HCT116 (cell line): ENCODE results near the gene ZBTB34. TPM values are rescaled to one million over a fixed set of nuclear protein-coding genes. Genes with fewer than 3 reads are reported as not detected.

Source experiments
- ATAC-seq: fragments of 200-7000 bp; cut with Tn5 transposase; 2 replicates; pipeline ENCODE4 v1.9.1; 2020; ENCODE audit warnings: mild to moderate bottlenecking, moderate library complexity
- BruUV-seq: library from RNA; stranded (reverse); fragments of 400-500 nt; replicated peaks from 2 replicates; lab custom pipeline; 2021; lab: Mats Ljungman, UMichigan
- CTCF ChIA-PET: fragments of 300-600 bp; sonication (Branson Sonifier 250); formaldehyde crosslinking; loops from one replicate; lab custom pipeline; 2021; ENCODE audit warnings: antibody characterized with exemption; lab: Charles Lee
- POLR2A ChIA-PET: fragments of 300-600, 350-600 bp; sonication (Branson Sonifier 250); formaldehyde crosslinking; loops from one replicate; lab custom pipeline; 2021; ENCODE audit warnings: antibody characterized with exemption; lab: Charles Lee
- RAD21 ChIA-PET, 2 experiments: fragments of 300-600 bp; sonication (Branson Sonifier 250); formaldehyde crosslinking; loops; one replicate each; lab custom pipeline; 2023; ENCODE audit warnings: low total read pairs in 2 of 2; ENCODE audit not compliant: uncharacterized antibody in 2 of 2, unreplicated experiment in 2 of 2, low non-redundant PET in 1 of 2; lab: Charles Lee
- DNase-seq: peaks from one replicate; pipeline ENCODE4 v3.0.0-alpha.2; 2010; ENCODE audit warnings: low read depth, low spot score
- H2AFZ ChIP-seq: fragments of 200-600 bp; shearing (Covaris generic), sonication (generic); 2 replicates; pipeline ENCODE4 v1.6.1; 2017; ENCODE audit warnings: low read depth, mixed run types, mixed read lengths, antibody characterized with exemption, low read length; ENCODE audit not compliant: poor library complexity, severe bottlenecking
- H3K27ac ChIP-seq: 2 replicates; pipeline ENCODE4 v1.5.1; 2012; ENCODE audit warnings: low read depth, low read length
- H3K27me3 ChIP-seq: fragments of 200-600 bp; sonication (generic); 2 replicates; pipeline ENCODE4 v1.6.1; 2016; ENCODE audit warnings: mixed run types, low read length, mixed read lengths; ENCODE audit not compliant: insufficient read depth
- H3K36me3 ChIP-seq, 2 experiments: fragments of 200-500 bp in 1 of 2; fragments of 200-600 bp in 1 of 2; sonication (Bioruptor generic) in 1 of 2; sonication (generic) in 1 of 2; 2 replicates each; pipeline versions ENCODE4 v1.5.1 to v1.6.1; 2014 to 2016; ENCODE audit warnings: low read length in 2 of 2, inconsistent platforms in 1 of 2, mixed read lengths in 1 of 2, mixed run types in 1 of 2; ENCODE audit not compliant: insufficient read depth in 2 of 2, control insufficient read depth in 1 of 2
- H3K4me1 ChIP-seq, 2 experiments: fragments of 200-600 bp in 1 of 2; sonication (generic) in 1 of 2; 2 replicates each; pipeline versions ENCODE4 v1.5.1 to v1.6.1; 2012 to 2017; ENCODE audit warnings: low read length in 2 of 2, inconsistent platforms in 1 of 2, mild to moderate bottlenecking in 1 of 2, mixed read lengths in 1 of 2, mixed run types in 1 of 2, moderate library complexity in 1 of 2; ENCODE audit not compliant: insufficient read depth in 2 of 2, control insufficient read depth in 1 of 2
- H3K4me2 ChIP-seq: fragments of 200-600 bp; sonication (generic); 2 replicates; pipeline ENCODE4 v1.6.1; 2017; ENCODE audit warnings: mixed run types, low read length, mixed read lengths
- H3K4me3 ChIP-seq, 2 experiments: fragments of 200-600 bp in 1 of 2; sonication (generic) in 1 of 2; replicated peaks in 1 of 2; 2 replicates each; pipeline ENCODE4 v1.5.1; 2011 to 2016; ENCODE audit warnings: low read length in 2 of 2, control low read depth in 1 of 2, low read depth in 1 of 2, mild to moderate bottlenecking in 1 of 2, mixed read lengths in 1 of 2, mixed run types in 1 of 2
- H3K79me2 ChIP-seq: fragments of 200-600 bp; sonication (generic); 2 replicates; pipeline ENCODE4 v1.6.1; 2017; ENCODE audit warnings: mild to moderate bottlenecking, mixed run types, low read length, moderate library complexity, mixed read lengths; ENCODE audit not compliant: insufficient read depth
- H3K9ac ChIP-seq: fragments of 200-600 bp; sonication (generic); 2 replicates; pipeline ENCODE4 v1.6.1; 2016; ENCODE audit warnings: low read length, mixed read lengths
- H3K9me2 ChIP-seq: fragments of 200-600 bp; sonication (generic), shearing (Covaris generic); 2 replicates; pipeline ENCODE4 v1.6.1; 2017; ENCODE audit warnings: mixed run types, mild to moderate bottlenecking, moderate library complexity; ENCODE audit not compliant: insufficient read depth
- H3K9me3 ChIP-seq, 2 experiments: fragments of 200-500 bp in 1 of 2; fragments of 200-600 bp in 1 of 2; sonication (Bioruptor generic) in 1 of 2; sonication (generic) in 1 of 2; 2 replicates each; pipeline ENCODE4 v1.6.1; 2014 to 2017; ENCODE audit warnings: low read length in 2 of 2, mixed read lengths in 2 of 2, inconsistent platforms in 1 of 2, low read depth in 1 of 2, mild to moderate bottlenecking in 1 of 2, mixed run types in 1 of 2, moderate library complexity in 1 of 2; ENCODE audit not compliant: control insufficient read depth in 1 of 2, insufficient read depth in 1 of 2
- H4K20me1 ChIP-seq: fragments of 200-600 bp; sonication (generic), shearing (Covaris generic); 2 replicates; pipeline ENCODE4 v1.6.1; 2017; ENCODE audit warnings: mixed run types, mild to moderate bottlenecking, moderate library complexity; ENCODE audit not compliant: insufficient read depth
- ATF3 ChIP-seq: IDR thresholded peaks from 2 replicates; pipeline ENCODE4 v1.6.1; 2012
- CBX3 ChIP-seq: IDR thresholded peaks from 2 replicates; pipeline ENCODE4 v1.6.1; 2012; ENCODE audit warnings: low read depth
- CEBPB ChIP-seq: IDR thresholded peaks from 2 replicates; pipeline ENCODE4 v1.6.1; 2012; ENCODE audit warnings: low read depth
- EGR1 ChIP-seq: IDR thresholded peaks from 2 replicates; pipeline ENCODE4 v1.6.1; 2012; ENCODE audit warnings: low read depth
- ELF1 ChIP-seq: IDR thresholded peaks from 2 replicates; pipeline ENCODE4 v1.6.1; 2012; ENCODE audit warnings: low read depth, borderline replicate concordance
- EZH2 ChIP-seq: fragments of 200-600 bp; sonication (generic); IDR thresholded peaks from 2 replicates; pipeline ENCODE4 v1.6.1; 2017; ENCODE audit warnings: antibody characterized with exemption, mixed run types
- EZH2phosphoT487 ChIP-seq: fragments of 200-600 bp; IDR thresholded peaks from 2 replicates; pipeline ENCODE4 v1.6.1; 2018; ENCODE audit warnings: antibody characterized with exemption, borderline replicate concordance
- FOSL1 ChIP-seq: IDR thresholded peaks from 2 replicates; pipeline ENCODE4 v1.6.1; 2012; ENCODE audit warnings: low read depth
- POLR2AphosphoS5 ChIP-seq: IDR thresholded peaks from 2 replicates; pipeline ENCODE4 v1.6.1; 2011; ENCODE audit warnings: mild to moderate bottlenecking, low read depth, low read length, moderate library complexity
- RAD21 ChIP-seq: IDR thresholded peaks from 2 replicates; pipeline ENCODE4 v1.6.1; 2012; ENCODE audit warnings: low read depth, mild to moderate bottlenecking
- SP1 ChIP-seq: IDR thresholded peaks from 2 replicates; pipeline ENCODE4 v1.6.1; 2012; ENCODE audit warnings: low read depth
- SRF ChIP-seq: IDR thresholded peaks from 2 replicates; pipeline ENCODE4 v1.6.1; 2012; ENCODE audit warnings: low read depth
- TCF7L2 ChIP-seq: IDR thresholded peaks from 2 replicates; pipeline ENCODE4 v1.7.0; 2011; ENCODE audit warnings: borderline replicate concordance, inconsistent platforms; ENCODE audit not compliant: insufficient read depth, insufficient read length; ENCODE audit errors: extremely low read depth
- ZBTB33 ChIP-seq: IDR thresholded peaks from 2 replicates; pipeline ENCODE4 v1.6.1; 2011; ENCODE audit warnings: mild to moderate bottlenecking, low read length, moderate library complexity; ENCODE audit not compliant: insufficient replicate concordance; ENCODE audit errors: extremely low read depth
- ZNF274 ChIP-seq: fragments of 200-500 bp; sonication (Bioruptor generic); IDR thresholded peaks from 2 replicates; pipeline ENCODE4 v1.6.1; 2014; ENCODE audit warnings: mild to moderate bottlenecking, low read depth, low read length, inconsistent platforms
- intact Hi-C: fragments of 100-400 bp; cut with micrococcal nuclease; formaldehyde crosslinking; loops from 2 replicates; pipeline ENCODE4 v1.10.0; 2022
- total RNA-seq: library from RNA; stranded (reverse); gene quantifications from one replicate; pipeline ENCODE4 v1.2.1, GENCODE V29; 2021; ENCODE audit not compliant: unreplicated experiment

ZBTB34 gene
- total RNA-seq, 1 experiment from 2014 or later: 5.6 TPM

GRCh38 chr9:126838055-126838811, 22.2 kb upstream of the ZBTB34 start:
- no peaks in the 10 kb centered on the region for H3K27me3 ChIP-seq
- no peaks in the 10 kb centered on the region for H3K9me2 ChIP-seq
- peaks cover 0 to 2% of the 10 kb centered on the region in 2 experiments; a peak in 1 of 4 replicates for H3K4me1 ChIP-seq
- no peaks in the 10 kb centered on the region; the same call in 1 of the 2 replicates for H3K79me2 ChIP-seq
- ChIA-PET POLR2A (no interaction called here), CTCF (no interaction called here), RAD21 (no interaction called here)
- H3K36me3 ChIP-seq: peaks cover 4 to 11% of the 10 kb centered on the region in 2 experiments; a peak in 2 of 4 replicates
- BruUV-seq: no TSS peak
- TF ChIP-seq CEBPB (no peak), TCF7L2 (no peak), ELF1 (no peak)
- H2AFZ ChIP-seq: no peak overlapping the region
- H3K9ac ChIP-seq: no peak overlapping the region
- ATAC-seq: no peak
- no peak overlapping the region for H3K27ac ChIP-seq
- H3K9me3 ChIP-seq: no peaks in the 10 kb centered on the region
- intact Hi-C loops: no loop called here
- no peaks in the 10 kb centered on the region for H4K20me1 ChIP-seq
- H3K4me3 ChIP-seq: no peak overlapping the region
- H3K4me2 ChIP-seq: no peak overlapping the region
- no peak for DNase-seq

- Histone ChIP-seq H3K9me3 (no peaks in the 10 kb centered on the region), H3K27me3 (no peaks in the 10 kb centered on the region), H2AFZ (no peak overlapping the region), H3K36me3 (peaks cover 4 to 6% of the 10 kb centered on the region in 2 experiments; a peak in 1 of 4 replicates), H3K79me2 (no peaks in the 10 kb centered on the region; the same call in 1 of the 2 replicates), H3K4me3 (no peak overlapping the region), H4K20me1 (no peaks in the 10 kb centered on the region), H3K4me2 (no peak overlapping the region), H3K9ac (no peak overlapping the region), H3K27ac (no peak overlapping the region), H3K9me2 (no peaks in the 10 kb centered on the region), H3K4me1 (peaks cover under 1 to 8% of the 10 kb centered on the region in 2 experiments; a peak in 2 of 4 replicates)
- intact Hi-C loops: no loop called here
- ChIA-PET POLR2A (no interaction called here), RAD21 (no interaction called here), CTCF (no interaction called here)
- ATAC-seq (no peak), DNase-seq (no peak)
- BruUV-seq: no TSS peak
- TF ChIP-seq CEBPB (no peak), TCF7L2 (no peak), ZBTB33 (no peak), SP1 (no peak), EGR1 (no peak), RAD21 (no peak), CBX3 (no peak), POLR2AphosphoS5 (no peak), EZH2 (no peak), ZNF274 (no peak), ATF3 (no peak), EZH2phosphoT487 (no peak), SRF (no peak), FOSL1 (no peak)
Measured at GRCh38 chr9:126838895-126839294, 21.5 kb upstream of the ZBTB34 start.
